HG02970 (cell line): ENCODE measurements around the gene SPATS2.

Source experiments
- ATAC-seq: cut with Tn5 transposase; IDR thresholded peaks from one replicate; pipeline ENCODE4 v1.9.1; 2021; ENCODE audit warnings: mild to moderate bottlenecking, moderate library complexity, moderate number of reproducible peaks; ENCODE audit not compliant: unreplicated experiment, low FRiP score

Gene SPATS2

DNA sequence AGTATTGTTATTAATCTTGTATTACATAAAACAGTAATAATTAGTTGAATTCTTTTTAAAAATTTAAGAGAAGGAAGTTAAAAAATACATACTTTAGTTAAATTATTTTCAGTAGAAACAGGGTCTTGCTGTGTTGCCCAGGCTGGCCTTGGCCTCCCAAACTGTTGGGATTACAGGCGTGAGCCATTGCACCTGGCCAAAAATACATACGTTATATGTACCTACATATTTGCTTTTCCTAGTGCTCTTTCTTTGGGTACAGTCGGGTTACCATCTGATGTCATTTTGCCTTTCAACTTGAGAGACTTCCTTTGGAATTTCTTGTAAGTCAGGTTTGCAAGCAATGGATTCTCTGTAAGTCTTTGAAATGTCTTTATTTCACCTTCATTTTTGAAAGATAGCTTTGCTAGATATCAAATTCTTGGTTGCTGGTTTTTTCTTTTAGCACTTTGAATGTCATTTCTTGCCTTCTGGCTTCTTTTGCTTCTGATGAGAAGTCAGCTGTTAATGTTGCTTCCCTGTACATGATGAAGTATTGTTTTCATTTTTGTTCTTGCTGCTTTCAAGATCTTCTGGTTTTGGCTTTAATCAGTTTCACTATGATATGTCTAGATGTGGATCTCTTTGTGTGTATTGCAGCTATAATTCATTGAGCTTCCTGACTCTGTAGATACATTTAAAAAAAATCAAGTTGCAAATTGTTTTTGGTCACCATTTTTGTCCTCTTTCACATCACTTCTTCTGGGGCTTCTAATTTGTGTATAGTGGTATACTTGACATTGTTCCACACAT lies 84.4 kb downstream of the SPATS2 start:
- no peak for ATAC-seq

DNA sequence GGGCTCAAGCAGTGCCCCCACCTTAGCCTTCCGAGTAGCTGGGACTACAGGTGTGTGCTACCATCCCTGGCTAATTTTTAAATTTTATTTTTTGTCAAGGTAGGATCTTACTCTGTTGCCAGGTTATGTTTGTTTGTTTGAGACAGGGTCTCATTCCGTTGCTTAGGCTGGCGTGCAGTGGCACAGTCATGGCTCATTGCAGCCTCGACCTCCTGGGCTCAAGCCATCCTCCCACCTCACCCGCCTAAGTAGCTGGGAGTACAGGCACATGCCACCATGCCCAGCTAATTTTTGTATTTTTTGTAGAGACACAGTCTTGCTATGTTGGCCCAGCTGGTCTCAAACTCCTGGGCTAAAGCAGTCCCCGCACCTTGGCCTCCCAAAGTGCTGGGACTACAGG lies 88.2 kb downstream of the SPATS2 start:
- ATAC-seq = no peak

DNA sequence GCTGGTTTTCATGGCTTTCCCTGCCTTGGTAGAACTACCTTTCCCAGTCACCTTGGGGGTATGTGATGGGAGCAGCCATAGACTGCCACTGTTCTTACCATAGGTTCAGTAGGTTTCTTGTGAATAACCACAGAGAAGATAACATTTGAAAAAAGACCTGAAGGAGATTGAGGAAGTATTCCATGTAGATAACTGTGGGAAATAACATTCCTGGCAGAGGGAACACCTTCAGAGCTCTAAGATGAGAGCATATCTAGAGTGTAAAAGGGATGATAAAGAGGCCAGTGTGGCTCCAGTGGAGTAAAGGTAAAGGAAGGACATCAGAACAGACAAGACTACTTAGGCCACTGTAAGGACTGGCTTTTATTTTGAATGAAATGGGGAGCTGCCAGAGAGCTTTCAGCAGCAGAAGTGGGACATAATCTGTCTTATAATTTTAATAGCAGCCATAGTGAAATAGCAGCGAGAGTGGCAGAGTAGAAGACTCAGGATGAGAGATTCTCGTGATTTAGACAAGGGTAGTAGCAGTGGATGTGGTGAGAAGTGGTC lies 88.9 kb downstream of the SPATS2 start:
- ATAC-seq = no peak

GRCh38 chr12:49458816-49459215 lies 91.6 kb downstream of the SPATS2 start:
- ATAC-seq = no peak

- no peak for ATAC-seq
Observed at GRCh38 chr12:49461221-49461620, 94.0 kb downstream of the SPATS2 start.

DNA sequence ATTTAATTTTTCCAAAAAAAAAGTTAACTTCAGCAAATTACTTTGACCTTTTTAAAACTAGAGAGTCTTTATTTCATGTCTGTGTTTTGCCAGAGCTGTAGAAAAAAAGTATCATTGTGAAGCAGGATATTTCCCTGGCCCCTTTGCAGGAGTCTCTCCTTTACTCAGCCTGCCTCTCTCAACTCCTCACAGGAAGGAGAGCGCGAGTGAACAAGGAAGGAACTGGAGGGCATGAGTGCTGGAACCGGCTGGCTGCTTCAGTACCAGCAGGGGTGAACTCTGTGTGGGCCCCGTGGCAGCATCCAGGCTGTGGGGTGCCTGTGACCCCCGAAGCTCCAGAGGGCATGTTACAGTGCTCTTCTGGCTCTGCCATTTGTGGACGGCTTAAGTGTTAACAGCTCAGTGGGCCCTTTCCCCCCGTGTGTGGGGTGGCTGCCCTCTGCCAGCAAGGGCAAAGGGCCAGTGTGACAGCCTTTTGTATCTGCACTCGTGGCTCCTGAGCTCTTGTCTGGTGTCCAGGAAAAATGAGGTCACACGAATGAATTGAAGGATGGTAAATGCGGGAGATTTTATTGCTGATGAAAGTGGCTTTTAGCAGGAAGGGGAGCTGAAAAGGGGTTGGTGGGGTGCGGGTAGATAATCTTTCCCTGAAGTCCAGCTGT lies 95.0 kb downstream of the SPATS2 start:
- ATAC-seq = no peak

GRCh38 chr12:49465132-49465531 lies 97.9 kb downstream of the SPATS2 start:
- ATAC-seq = no peak

GRCh38 chr12:49470986-49471385 lies 103.7 kb downstream of the SPATS2 start:
- ATAC-seq = no peak

- no peak for ATAC-seq
Observed at GRCh38 chr12:49471557-49471956, 104.3 kb downstream of the SPATS2 start.

DNA sequence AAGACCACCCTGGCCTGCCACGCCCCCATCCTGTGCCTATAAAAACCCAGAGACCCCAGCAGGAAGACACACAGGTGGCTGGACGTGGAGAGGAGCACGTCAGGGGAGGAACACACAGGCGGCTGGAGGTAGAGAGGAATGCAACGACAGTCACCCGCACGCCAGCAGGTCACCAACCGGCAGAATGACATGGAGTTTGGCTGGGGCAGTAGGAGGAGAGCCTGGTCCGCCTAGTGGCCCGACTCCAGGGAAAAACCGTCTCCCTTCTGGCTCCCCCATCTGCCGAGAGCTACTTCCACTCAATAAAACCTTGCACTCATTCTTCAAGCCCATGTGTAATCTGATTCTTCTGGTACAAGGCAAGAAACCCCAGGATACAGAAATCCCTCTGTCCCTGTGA lies 108.8 kb downstream of the SPATS2 start:
- no peak for ATAC-seq

DNA sequence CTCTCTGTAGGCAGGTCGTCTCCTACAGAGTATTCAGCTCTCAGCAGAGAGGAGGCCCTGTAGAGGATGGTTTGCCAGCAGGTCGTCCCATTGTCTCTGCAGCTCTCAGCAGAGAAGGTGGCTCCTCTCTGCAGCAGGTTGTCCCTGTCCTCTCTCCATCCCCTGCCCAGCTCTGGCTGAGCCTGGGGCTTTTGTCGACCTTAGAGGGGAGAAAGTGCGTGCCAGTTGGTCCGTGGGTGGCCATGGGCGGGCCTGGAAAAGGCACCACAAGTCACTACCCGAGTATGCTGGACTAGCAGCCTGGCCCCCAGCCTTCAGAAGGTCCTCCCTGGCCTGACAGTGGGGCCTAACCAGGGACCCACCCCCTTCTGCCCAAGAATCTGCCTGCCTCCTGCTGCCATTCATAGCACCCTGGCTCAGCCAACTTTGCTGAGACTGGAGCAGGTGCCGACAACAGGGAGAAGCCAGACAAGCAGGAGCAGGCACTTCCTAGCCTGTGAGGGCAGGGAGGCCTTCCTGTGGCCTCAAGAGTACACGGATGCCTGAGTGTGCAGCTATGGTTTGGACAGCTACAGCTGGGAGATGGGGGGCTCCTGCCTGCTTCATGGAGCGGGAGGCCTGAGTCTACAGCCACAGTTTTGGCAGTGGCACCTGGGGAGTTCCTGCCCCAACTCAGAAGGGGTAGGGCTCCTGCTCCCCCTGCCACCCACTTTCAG lies 111.8 kb downstream of the SPATS2 start:
- no peak for ATAC-seq

- ATAC-seq = no peak
Observed at GRCh38 chr12:49482095-49483051, 115.1 kb downstream of the SPATS2 start.

GRCh38 chr12:49483619-49484018 lies 116.4 kb downstream of the SPATS2 start:
- no peak for ATAC-seq

- ATAC-seq = no peak
Observed at GRCh38 chr12:49487605-49488004, 120.3 kb downstream of the SPATS2 start.

DNA sequence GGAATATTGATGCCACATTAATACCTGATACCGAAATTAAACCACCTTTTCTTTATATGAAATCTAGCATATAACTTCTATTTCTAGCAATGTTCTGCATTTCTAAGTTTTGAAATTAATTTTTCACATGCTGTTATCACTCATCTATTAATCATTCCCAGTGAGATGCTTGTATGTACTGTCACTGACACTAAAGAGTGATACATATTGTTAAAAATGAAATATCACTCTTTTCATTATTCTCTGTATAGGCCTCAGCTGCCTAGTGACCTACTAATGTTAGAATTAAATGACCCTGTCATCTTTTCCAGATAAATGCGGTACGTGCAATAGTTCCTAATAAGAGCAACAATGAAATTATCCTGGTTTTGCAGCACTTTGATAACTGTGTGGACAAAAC lies 121.9 kb downstream of the SPATS2 start:
- ATAC-seq = no peak

GRCh38 chr12:49489720-49490119 lies 122.5 kb downstream of the SPATS2 start:
- ATAC-seq = no peak

GRCh38 chr12:49491823-49492222 lies 124.6 kb downstream of the SPATS2 start:
- ATAC-seq = no peak

DNA sequence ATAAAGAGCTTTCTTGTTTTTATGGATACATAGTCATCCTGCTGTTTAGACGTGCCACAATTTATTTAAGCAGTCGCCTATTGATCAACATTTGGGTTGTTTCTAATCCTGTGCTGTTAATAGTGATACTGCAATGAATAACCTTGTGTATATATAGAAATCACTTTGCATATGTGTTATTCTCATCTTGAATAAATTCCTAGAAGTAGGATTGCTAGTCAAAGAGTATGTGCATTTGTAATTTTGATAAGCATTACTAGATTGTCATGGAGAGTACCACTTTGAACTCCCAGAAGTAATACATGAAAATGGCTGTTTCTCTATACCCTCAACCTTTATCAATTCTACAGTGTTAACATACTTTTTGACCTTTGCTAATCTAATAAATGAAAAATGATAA lies 126.6 kb downstream of the SPATS2 start:
- ATAC-seq = no peak

- no peak for ATAC-seq
Observed at GRCh38 chr12:49496417-49497360, 129.4 kb downstream of the SPATS2 start.
